Fibroblast of pulmonary artery (primary cell): ENCODE data around the gene LNX2.
A peak's percentile ranks its signal among the peaks of the same experiment; 100 is the strongest.

Experiments used
- DNase-seq: peaks from one replicate; pipeline ENCODE4 v3.0.0-alpha.2; 2010; ENCODE audit warnings: low read depth
- H3K4me3 ChIP-seq: replicated peaks from 2 replicates; pipeline ENCODE4 v1.5.1; 2011; ENCODE audit warnings: low read depth, mild to moderate bottlenecking, control low read depth, low read length, moderate library complexity
- CTCF ChIP-seq: IDR thresholded peaks from 2 replicates; pipeline ENCODE4 v1.5.1; 2011; ENCODE audit warnings: mild to moderate bottlenecking, control low read depth, low read length, inconsistent platforms; ENCODE audit errors: missing control alignments

LNX2 gene

GRCh38 chr13:27620377-27621115, at the start of gene LNX2:
LNX2 (minus strand) TSS chr13:27620529; CDS start chr13:27581703, 38,826 bp downstream.
- TF ChIP-seq CTCF, result no peak
- DNase-seq, result peak; percentile 97
- peak within 1 kb of the TSS; percentile 81 for H3K4me3 ChIP-seq

- peak; percentile 45 for DNase-seq
- H3K4me3 ChIP-seq, result no peak overlapping the region
- no peak for TF ChIP-seq CTCF
These were observed 47.6 kb upstream of the LNX2 start for GRCh38 chr13:27667946-27668345.

GRCh38 chr13:27666951-27667350, 46.6 kb upstream of the LNX2 start:
- no peak for TF ChIP-seq CTCF
- no peak for DNase-seq
- no peak overlapping the region for H3K4me3 ChIP-seq

- no peak for DNase-seq
- no peak overlapping the region for H3K4me3 ChIP-seq
- TF ChIP-seq CTCF, result no peak
These were observed 45.4 kb upstream of the LNX2 start for GRCh38 chr13:27665761-27666160.

GRCh38 chr13:27665333-27665732, 45.0 kb upstream of the LNX2 start:
- no peak for DNase-seq
- H3K4me3 ChIP-seq, result no peak overlapping the region
- peak; percentile 32 for TF ChIP-seq CTCF

- TF ChIP-seq CTCF, result no peak
- H3K4me3 ChIP-seq, result no peak overlapping the region
- DNase-seq, result no peak
These were observed 43.6 kb upstream of the LNX2 start for GRCh38 chr13:27663947-27664346.
